ENCODE measurements around the gene MDGA2. TPM values are rescaled to one million over a fixed set of nuclear protein-coding genes. Genes with fewer than 3 reads are reported as not detected.

Gene MDGA2
- total and polyA plus RNA-seq, 2 of the 8 experiments (the other 6 are each of a cell fraction or from before 2014, with no cell fraction given), result 0.11 to 0.69 TPM

- no peaks in the 10 kb centered on the region for H3K27me3 ChIP-seq (replicated peaks in 1 of 4; ENCODE audit: control insufficient read depth in 3 of 4, extremely low read depth in 1 of 4, insufficient read depth in 3 of 4, low read length in 3 of 4)
- H3K23me2 ChIP-seq (ENCODE audit: low read depth, low read length), result no peaks in the 10 kb centered on the region
- no peak overlapping the region for H4K5ac ChIP-seq (ENCODE audit: insufficient read length, low read depth, low read length)
- H2BK5ac ChIP-seq (ENCODE audit: low read depth, low read length), result no peak overlapping the region
- no peak overlapping the region for H2BK15ac ChIP-seq (ENCODE audit: low read length)
- H3K23ac ChIP-seq (ENCODE audit: insufficient read length), result no peak overlapping the region
- no peak overlapping the region for H2BK120ac ChIP-seq (replicated peaks; ENCODE audit: low read depth, low read length)
- no peak overlapping the region for H2BK20ac ChIP-seq (ENCODE audit: low read length)
- WGBS, 2 experiments (ENCODE audit: extremely low coverage in 1 of 2, insufficient coverage in 1 of 2, insufficient read length in 1 of 2, insufficient replicate concordance in 2 of 2, low coverage in 1 of 2, low lambda C conversion rate in 2 of 2, missing lambda C conversion rate in 1 of 2), result 94% methylated on average over 2 of the region's 2 CpGs; no CpG with 5 or more reads in 1 of the 2 experiments
- H3K4ac ChIP-seq (replicated peaks; ENCODE audit: insufficient read length, low read depth, low read length), result no peak overlapping the region
- no peak overlapping the region for H3K27ac ChIP-seq (ENCODE audit: low read depth, low read length)
- H3K79me2 ChIP-seq (ENCODE audit: control insufficient read depth in 1 of 2, insufficient read depth in 2 of 2, low read length in 2 of 2), result no peaks in the 10 kb centered on the region
- H2AFZ ChIP-seq (ENCODE audit: low read length), result no peak overlapping the region
- no peaks in the 10 kb centered on the region for H3K9me3 ChIP-seq (ENCODE audit: insufficient read depth in 2 of 2, low read depth in 1 of 2, low read length in 1 of 2)
- no peak overlapping the region for H3K56ac ChIP-seq (replicated peaks; ENCODE audit: insufficient read length, low read depth, low read length)
- no peak overlapping the region for H2AK5ac ChIP-seq (ENCODE audit: low read depth, low read length)
- H3K79me1 ChIP-seq (ENCODE audit: low read depth, low read length), result no peaks in the 10 kb centered on the region
- H3K18ac ChIP-seq (ENCODE audit: extremely low read depth, low read length), result no peak overlapping the region
- ChIA-PET POLR2A (ENCODE audit: partially characterized antibody) (no interaction called here), CTCF (ENCODE audit: partially characterized antibody) (no interaction called here)
- no peak overlapping the region for H3K9ac ChIP-seq (replicated peaks in 1 of 4; ENCODE audit: extremely low read depth in 1 of 4, low read depth in 3 of 4, low read length in 3 of 4)
- H4K8ac ChIP-seq (ENCODE audit: extremely low read depth, insufficient read depth, low read length), result no peak overlapping the region
- no peak overlapping the region for H4K91ac ChIP-seq (replicated peaks; ENCODE audit: insufficient read length, low read length)
- H3K4me3 ChIP-seq (ENCODE audit: extremely low read depth in 1 of 4, insufficient read depth in 2 of 4, low read depth in 3 of 4, low read length in 4 of 4), result no peak overlapping the region
- no peak overlapping the region for H3K14ac ChIP-seq (ENCODE audit: insufficient read length)
- H3K4me1 ChIP-seq (replicated peaks in 1 of 4; ENCODE audit: control insufficient read depth in 3 of 4, insufficient read depth in 4 of 4, low read length in 3 of 4), result no peaks in the 10 kb centered on the region
- DNase-seq (ENCODE audit: low read depth in 1 of 2, low spot score in 2 of 2) (no peak), FAIRE-seq (no peak)
- H3K4me2 ChIP-seq (ENCODE audit: insufficient read depth in 1 of 2, low read depth in 2 of 2, low read length in 2 of 2), result no peak overlapping the region
- no peaks in the 10 kb centered on the region for H3K36me3 ChIP-seq (ENCODE audit: control insufficient read depth in 2 of 4, insufficient read depth in 4 of 4, low read length in 3 of 4)
- no peak overlapping the region for H2BK12ac ChIP-seq (ENCODE audit: low read depth, low read length)
- no peaks in the 10 kb centered on the region for H4K20me1 ChIP-seq (replicated peaks in 1 of 2; ENCODE audit: control insufficient read depth in 1 of 2, insufficient read depth in 2 of 2, low read length in 2 of 2)
- TF ChIP-seq, protein P1, sequence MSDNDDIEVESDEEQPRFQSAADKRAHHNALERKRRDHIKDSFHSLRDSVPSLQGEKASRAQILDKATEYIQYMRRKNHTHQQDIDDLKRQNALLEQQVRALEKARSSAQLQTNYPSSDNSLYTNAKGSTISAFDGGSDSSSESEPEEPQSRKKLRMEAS (IDR thresholded peaks at IDR 0.05), result no peak
Measured at GRCh38 chr14:47596860-47597259, 78.5 kb downstream of the MDGA2 start.

Measured in H1 (cell line).